GM12864 (cell line): ENCODE results near the gene UBAC2.

Source experiments
- DNase-seq: peaks from one replicate; pipeline ENCODE4 v3.0.0-alpha.2; 2011; ENCODE audit warnings: low read depth
- H3K4me3 ChIP-seq: 2 replicates; pipeline ENCODE4 v1.5.1; 2011; ENCODE audit warnings: mild to moderate bottlenecking, low read depth, low read length, control low read depth
- TF ChIP-seq, protein P1 (sequence below): IDR thresholded peaks from 2 replicates; pipeline ENCODE4 v1.5.1; 2011; ENCODE audit warnings: low read depth, mild to moderate bottlenecking, moderate library complexity, low read length, control low read depth, inconsistent platforms; ENCODE audit errors: missing control alignments

UBAC2 gene

DNA sequence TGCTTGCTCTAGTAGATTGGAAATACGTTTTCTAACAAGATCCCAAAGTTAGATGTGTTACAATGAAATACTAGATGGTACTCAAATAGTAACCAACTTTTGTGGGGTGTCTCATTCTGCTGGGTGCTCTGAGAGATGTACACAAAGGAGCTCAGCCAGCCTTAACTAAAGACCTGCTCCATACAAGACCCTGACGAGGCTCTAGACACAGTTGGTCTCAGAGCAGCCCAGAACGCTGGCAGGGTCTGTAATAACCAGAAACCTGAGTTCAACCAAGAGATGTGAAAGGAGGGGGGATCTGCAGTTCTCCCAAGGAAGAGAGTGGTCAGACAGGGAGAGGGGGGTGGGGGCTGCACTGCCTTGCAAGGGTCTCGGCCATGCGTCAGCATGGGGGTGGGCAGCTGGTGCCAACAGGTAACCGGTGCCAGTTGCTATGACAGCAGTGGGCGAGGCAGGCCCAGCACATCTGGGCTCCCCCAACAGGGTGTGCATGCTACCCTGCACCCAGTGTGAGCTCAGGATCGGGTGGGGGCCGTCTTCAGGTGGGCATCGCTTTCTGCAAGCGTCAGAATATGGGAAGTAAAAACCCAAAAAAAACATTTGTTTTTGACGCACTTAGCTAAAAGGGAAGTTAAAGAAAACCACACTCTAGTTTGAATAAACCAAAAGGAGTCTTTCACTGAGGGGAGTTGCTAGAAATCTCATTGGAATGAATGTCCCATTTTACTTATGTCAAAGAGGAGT lies 174.5 kb downstream of the UBAC2 start:
- TF ChIP-seq, protein P1, sequence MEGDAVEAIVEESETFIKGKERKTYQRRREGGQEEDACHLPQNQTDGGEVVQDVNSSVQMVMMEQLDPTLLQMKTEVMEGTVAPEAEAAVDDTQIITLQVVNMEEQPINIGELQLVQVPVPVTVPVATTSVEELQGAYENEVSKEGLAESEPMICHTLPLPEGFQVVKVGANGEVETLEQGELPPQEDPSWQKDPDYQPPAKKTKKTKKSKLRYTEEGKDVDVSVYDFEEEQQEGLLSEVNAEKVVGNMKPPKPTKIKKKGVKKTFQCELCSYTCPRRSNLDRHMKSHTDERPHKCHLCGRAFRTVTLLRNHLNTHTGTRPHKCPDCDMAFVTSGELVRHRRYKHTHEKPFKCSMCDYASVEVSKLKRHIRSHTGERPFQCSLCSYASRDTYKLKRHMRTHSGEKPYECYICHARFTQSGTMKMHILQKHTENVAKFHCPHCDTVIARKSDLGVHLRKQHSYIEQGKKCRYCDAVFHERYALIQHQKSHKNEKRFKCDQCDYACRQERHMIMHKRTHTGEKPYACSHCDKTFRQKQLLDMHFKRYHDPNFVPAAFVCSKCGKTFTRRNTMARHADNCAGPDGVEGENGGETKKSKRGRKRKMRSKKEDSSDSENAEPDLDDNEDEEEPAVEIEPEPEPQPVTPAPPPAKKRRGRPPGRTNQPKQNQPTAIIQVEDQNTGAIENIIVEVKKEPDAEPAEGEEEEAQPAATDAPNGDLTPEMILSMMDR: no peak

DNA sequence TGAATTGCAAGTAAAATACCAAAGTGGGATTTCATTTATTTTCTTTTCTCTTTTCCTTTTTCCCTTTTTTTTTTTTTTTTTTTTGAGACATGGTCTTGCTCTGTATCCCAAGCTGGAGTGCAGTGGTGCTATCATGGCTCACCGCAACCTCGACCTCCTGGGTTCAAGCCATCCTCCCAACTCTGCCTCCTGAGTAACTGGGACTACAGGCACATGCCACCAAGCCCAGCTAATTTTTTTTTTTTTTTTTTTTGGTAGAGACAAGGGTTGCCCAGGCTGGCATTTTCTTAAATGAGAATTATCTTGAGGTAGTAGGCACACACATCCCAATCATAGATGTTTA lies 175.1 kb downstream of the UBAC2 start:
- no peak overlapping the region for H3K4me3 ChIP-seq
- TF ChIP-seq, protein P1: no peak
- no peak for DNase-seq

More for the DNA sequence above, 174.5 kb downstream of the UBAC2 start:
- H3K4me3 ChIP-seq: no peak overlapping the region
- no peak for DNase-seq

DNA sequence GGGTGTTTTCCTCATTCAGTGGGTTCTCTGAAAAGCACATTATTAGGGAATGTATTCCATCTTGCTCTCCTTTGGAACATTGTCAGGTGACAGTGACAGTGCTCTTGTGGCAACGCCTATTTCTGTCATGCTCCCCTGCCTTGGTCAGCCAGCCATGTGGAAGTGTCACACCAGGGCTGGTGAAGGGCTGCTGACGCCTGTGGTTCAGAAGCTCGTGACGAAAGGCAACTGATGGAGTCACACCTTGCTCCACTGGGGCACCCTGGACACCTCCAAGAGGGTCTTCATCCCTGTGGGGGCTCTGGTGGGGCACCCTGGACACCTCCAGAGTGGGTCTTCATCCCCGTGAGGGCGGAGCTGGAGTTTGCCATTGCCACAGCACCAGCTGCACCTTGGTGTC lies 175.5 kb downstream of the UBAC2 start:
- no peak for DNase-seq
- no peak overlapping the region for H3K4me3 ChIP-seq
- TF ChIP-seq, protein P1: no peak

DNA sequence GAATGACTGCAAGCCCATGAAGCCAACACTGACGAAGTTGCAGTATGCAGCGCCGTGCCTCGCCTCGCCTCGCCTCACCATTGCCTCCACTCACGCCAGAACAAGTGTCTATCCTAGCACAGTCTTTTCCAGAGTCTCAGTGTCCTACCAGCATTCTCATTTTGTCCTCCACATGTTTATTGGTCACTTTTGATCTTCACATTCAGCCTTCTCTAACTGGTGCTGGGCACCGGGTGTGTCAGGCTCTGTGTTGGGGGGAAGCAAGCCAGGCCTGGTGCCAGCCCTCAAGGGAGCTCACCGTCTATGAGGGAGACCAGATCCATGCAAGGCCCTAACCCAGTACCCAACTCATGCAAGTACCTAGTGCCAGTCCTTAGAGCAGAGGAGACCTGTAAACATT lies 176.3 kb downstream of the UBAC2 start:
- DNase-seq: no peak
- TF ChIP-seq, protein P1: no peak
- H3K4me3 ChIP-seq: no peak overlapping the region

DNA sequence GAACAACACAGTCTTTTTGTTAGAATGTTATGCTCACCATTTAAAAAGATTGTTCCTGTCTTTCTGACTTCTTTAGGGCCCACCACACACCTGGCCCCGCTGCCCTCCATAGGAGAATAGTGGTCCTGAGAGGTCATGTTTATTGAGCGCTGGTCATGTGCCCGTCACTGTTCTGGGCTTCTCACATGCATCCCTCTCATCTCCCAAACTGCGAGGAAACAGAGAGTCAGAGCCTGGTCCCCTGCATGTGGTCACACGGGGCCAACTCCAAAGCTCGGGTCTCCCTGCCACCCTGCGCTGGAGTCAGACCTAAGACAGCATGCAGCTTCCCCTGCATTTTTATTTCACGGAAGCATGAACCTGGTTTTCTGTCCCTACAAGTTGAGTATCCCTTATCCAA lies 177.0 kb downstream of the UBAC2 start:
- TF ChIP-seq, protein P1: no peak
- no peak overlapping the region for H3K4me3 ChIP-seq
- DNase-seq: no peak

DNA sequence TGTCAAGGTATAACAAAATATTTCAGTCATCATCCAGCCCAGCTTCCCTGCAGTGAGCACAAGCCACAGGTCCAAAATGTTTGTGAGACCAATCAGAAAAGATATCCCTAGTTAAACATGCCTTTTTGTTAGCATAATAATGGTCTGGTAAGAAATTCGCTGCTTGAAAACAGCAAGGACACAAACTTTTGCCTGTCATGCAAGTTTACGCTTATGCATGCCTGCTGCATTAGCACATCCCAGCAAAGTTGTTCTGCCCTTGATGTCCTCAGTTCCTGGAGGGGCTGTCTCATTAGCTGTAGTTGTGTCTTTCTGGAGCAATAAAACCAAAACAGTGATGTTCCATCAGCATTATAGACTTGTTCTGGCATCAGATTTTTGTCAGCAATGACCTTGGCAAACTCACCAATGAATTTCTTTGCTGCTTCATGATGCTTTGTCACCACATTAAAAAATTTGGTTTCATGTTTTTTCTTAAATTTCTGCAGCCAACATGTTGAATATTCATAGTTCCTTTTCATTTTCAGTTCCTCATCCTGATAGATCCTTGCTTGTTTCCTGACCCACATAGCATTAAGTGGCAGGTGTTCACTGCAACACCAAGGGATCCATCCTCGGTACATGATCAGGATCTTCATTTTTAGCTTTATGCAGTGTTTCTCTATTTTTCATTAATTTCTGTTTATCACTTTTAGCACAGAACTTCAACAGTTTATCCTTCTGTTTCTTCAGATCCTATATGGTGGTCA lies 178.5 kb downstream of the UBAC2 start:
- TF ChIP-seq, protein P1: no peak
- DNase-seq: no peak

More for the DNA sequence above, 178.5 kb downstream of the UBAC2 start:
- no peak overlapping the region for H3K4me3 ChIP-seq
